HG03432 (cell line): Measurements from ENCODE around the gene ADAP1.
A peak's percentile ranks its signal among the peaks of the same experiment; 100 is the strongest.
"Not testable (repeated sequence)": the region's sequence is repeated elsewhere in the genome, so short reads cannot be mapped to it uniquely, and the experiment has no call there.

ENCODE experiments used
- ATAC-seq: cut with Tn5 transposase; IDR thresholded peaks from one replicate; pipeline ENCODE4 v1.9.1; 2021; ENCODE audit warnings: mild to moderate bottlenecking, moderate library complexity; ENCODE audit not compliant: unreplicated experiment

Gene ADAP1

DNA sequence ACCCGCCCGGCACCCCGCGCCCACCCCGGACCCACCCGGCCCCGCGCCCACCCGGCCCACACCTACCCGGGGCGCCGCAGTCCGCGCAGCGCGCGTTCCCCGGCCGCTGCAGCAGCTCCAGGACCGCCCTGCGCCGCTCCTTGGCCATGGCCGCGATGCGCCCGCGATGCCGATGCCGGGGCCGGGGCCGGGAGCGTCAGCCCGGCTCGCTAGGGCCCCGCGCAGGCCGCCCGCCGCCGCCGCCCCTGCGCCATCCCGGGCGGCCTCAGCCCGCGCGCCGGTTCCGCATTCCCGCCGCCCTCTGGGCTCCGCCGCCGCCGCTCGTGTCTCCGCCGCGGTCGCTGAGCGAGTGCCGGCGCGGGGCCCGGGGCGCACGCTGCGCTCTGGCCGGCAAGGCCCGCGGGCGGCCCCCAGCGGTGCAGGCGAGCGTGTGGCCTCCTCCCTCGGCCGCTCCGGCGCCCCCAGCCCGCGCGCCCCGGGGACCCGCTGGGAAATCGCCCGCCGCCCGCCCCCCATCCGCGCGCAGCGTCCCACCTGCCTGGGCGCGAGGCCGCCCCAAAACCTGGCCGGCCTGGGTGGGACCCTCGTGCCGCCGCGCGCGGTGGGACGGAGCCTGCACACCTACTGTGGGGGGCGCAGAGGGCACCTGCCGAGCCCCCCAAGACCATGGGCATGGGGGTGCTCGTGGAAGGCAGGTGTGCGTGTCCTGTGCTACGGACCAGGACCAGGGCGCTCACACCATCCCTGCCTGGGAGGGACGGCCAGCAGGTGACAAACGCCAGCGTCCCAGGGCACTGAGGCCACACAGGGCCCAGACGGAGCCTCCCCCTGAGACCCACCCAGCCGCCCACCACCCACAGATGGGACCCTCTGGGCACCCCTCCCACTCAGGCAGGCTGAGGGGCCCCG, at the start of gene ADAP1:
Gene ADAP1 (minus strand): TSS at position 351 of the 909 bp plus-strand sequence. CDS start 203 bp downstream, at position 148.
- peak; percentile 58 for ATAC-seq

DNA sequence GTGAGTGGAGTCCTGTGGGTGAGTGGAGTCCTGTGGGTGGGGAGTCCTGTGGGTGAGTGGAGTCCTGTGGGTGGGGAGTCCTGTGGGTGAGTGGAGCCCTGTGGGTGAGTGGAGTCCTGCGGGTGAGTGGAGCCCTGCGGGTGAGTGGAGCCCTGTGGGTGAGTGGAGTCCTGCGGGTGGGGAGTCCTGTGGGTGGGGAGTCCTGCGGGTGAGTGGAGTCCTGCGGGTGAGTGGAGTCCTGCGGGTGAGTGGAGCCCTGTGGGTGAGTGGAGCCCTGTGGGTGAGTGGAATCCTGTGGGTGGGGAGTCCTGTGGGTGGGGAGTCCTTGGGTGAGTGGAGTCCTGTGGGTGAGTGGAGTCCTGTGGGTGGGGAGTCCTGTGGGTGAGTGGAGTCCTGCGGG, 48.0 kb upstream of the ADAP1 start:
- ATAC-seq, result not testable (repeated sequence)

DNA sequence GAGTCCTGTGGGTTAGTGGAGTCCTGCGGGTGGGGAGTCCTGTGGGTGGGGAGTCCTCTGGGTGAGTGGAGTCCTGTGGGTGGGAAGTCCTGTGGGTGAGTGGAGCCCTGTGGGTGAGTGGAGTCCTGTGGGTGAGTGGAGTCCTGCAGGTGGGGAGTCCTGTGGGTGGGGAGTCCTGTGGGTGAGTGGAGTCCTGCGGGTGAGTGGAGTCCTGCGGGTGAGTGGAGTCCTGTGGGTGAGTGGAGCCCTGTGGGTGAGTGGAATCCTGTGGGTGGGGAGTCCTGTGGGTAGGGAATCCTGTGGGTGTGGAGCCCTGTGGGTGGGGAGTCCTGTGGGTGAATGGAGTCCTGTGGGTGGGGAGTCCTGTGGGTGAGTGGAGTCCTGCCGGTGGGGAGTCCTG, 47.5 kb upstream of the ADAP1 start:
- ATAC-seq, result not testable (repeated sequence)

GRCh38 chr7:1001069-1001770, 46.7 kb upstream of the ADAP1 start:
- not testable (repeated sequence) for ATAC-seq

DNA sequence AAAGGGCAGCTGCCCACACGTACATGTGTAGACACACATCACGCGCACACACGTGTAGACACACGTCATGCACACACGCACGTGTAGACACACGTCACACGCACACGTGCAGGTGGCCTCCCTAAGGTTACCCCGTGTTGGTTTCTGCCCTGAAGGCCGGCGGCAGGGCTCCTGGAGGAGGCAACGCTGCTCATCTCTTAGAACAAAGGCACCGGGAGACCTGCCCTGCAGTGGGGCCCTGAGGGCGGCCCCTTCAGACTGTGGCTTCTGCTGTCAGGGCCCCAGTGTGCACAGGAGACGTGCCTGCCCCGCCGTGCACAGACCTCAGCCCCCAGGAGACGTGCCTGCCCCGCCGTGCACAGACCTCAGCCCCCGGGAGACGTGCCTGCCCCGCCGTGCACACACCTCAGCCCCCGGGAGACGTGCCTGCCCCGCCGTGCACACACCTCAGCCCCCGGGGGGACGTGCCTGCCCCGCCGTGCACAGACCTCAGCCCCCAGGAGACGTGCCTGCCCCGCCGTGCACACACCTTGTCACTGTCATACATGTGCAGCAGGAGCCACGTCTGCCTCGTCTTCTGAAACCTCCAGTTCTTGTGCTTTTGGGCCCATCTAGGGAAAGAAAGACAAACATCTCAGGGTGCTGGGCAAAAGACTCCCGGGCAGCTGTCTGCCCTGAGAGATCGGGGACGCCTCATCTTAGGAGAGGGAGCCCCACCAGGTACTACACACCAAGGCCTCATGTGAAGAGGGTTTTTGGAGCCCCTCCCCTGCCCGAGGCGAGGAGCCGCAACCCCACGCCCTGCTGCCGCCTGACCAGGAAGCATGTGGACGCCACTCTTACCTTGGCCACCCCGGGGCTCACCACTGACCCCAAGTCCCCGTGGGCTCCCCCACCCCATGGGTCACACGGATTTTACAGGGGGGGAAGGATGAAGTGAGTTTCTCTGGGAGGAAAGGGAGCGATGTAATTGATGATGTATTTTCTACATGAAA, 45.8 kb upstream of the ADAP1 start:
- ATAC-seq, result no peak

- no peak for ATAC-seq
Measured at GRCh38 chr7:999149-999879, 44.8 kb upstream of the ADAP1 start.

DNA sequence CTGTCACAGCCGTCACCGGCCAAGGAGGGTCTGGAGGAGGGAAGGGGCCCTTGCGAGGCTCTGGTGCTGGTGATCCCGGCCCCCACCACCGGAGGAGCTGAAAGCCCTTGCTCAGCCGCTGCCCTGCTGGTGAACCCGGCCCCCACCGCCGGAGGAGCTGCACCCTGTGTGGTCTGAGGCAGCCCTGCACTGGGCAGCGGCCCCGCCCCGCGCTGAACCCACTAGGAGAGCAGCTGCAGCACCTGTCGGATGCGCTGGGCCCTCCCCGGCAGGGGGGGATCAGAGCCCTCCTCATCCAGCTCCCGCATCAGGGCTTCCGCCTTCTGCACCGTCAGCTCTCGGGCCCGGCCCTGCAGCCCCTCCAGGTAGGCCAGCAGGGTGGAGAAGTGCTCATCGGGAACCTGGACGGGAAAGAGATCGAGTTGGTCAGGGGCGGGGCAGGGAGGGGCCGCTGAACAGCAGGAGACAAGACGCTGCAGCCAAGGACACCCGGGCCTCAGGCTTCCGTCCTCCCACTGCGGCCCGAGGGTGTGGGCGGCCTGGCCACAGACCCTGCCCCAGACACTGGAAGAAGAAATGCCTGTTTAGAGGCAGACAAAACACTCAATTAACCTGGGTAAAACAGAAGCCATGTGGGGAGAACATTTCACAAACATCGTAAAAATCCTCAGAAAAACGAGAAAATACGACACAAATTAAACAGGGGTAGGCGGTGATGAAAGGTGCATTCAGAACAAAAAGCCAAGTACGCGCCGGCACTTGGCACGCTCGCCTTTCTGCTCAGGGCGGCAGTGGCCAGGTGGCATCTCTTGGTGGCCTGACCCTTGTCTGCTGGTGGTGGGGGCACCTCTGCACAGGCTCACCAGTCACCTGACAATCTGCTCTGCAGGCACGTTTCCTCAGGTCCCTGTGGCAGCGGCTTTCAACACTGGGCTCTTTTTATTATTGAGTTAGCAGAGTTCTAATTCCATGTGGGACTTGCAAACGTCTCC, 43.2 kb upstream of the ADAP1 start:
- no peak for ATAC-seq

GRCh38 chr7:996079-996872, 41.8 kb upstream of the ADAP1 start:
- no peak for ATAC-seq

- ATAC-seq, result no peak
Measured at GRCh38 chr7:995571-995970, 41.1 kb upstream of the ADAP1 start.

GRCh38 chr7:994592-995308, 40.3 kb upstream of the ADAP1 start:
- no peak for ATAC-seq

- ATAC-seq, result peak; percentile 91
Measured at GRCh38 chr7:992709-993607, 38.5 kb upstream of the ADAP1 start.

- no peak for ATAC-seq
Measured at GRCh38 chr7:991729-992656, 37.5 kb upstream of the ADAP1 start.

GRCh38 chr7:990933-991728, 36.7 kb upstream of the ADAP1 start:
- ATAC-seq, result no peak

- no peak for ATAC-seq
Measured at GRCh38 chr7:990352-990932, 36.0 kb upstream of the ADAP1 start.
